Astrocyte of the cerebellum (primary cell): ENCODE measurements around the gene KDM5B.

Source experiments
- DNase-seq: peaks from one replicate; pipeline ENCODE4 v3.0.0-alpha.2; 2011; ENCODE audit warnings: low read depth
- H3K4me3 ChIP-seq: 2 replicates; pipeline ENCODE4 v1.5.1; 2011; ENCODE audit warnings: mild to moderate bottlenecking, low read depth, low read length, moderate library complexity
- CTCF ChIP-seq: IDR thresholded peaks from 2 replicates; pipeline ENCODE4 v1.5.1; 2012; ENCODE audit warnings: low read length, low read depth, moderate library complexity, mild to moderate bottlenecking; ENCODE audit errors: missing control alignments
- in situ Hi-C: cut with HindIII; loops from 2 replicates; pipeline ENCODE4 v1.10.0; 2017; ENCODE audit warnings: low sequenced_read_pairs

The KDM5B gene

GRCh38 chr1:202807926-202808757 is at the start of gene KDM5B:
TSS of gene KDM5B (minus strand) at chr1:202808421. CDS start at chr1:202808305, 116 bp downstream.
- DNase-seq = peak; percentile 31
- in situ Hi-C loops = no loop called here
- TF ChIP-seq CTCF = no peak
- H3K4me3 ChIP-seq = peak within 1 kb of the TSS; percentile 88

- no peak for TF ChIP-seq CTCF
- DNase-seq = no peak
- in situ Hi-C loops = loop anchor here (5.0 kb wide), 1 partner anchor 35 kb away; no protein-coding TSS in a partner anchor
- no peak overlapping the region for H3K4me3 ChIP-seq
Measured at GRCh38 chr1:202857136-202857610, 49.0 kb upstream of the KDM5B start.

GRCh38 chr1:202856014-202856413 is 47.8 kb upstream of the KDM5B start:
- DNase-seq = no peak
- in situ Hi-C loops = loop anchor here (5.0 kb wide), 1 partner anchor 34 kb away; no protein-coding TSS in a partner anchor
- TF ChIP-seq CTCF = no peak

GRCh38 chr1:202854787-202855186 is 46.6 kb upstream of the KDM5B start:
- DNase-seq = no peak
- H3K4me3 ChIP-seq = no peak overlapping the region
- in situ Hi-C loops = loop anchor here (5.0 kb wide), 1 partner anchor 32 kb away; no protein-coding TSS in a partner anchor
- TF ChIP-seq CTCF = no peak

More at GRCh38 chr1:202856014-202856413, 47.8 kb upstream of the KDM5B start:
- no peak overlapping the region for H3K4me3 ChIP-seq

GRCh38 chr1:202852163-202852904 is 44.1 kb upstream of the KDM5B start:
- no peak for DNase-seq
- in situ Hi-C loops = no loop called here
- H3K4me3 ChIP-seq = no peak overlapping the region
- peak; percentile 64 for TF ChIP-seq CTCF

- DNase-seq = no peak
- in situ Hi-C loops = no loop called here
- no peak overlapping the region for H3K4me3 ChIP-seq
- no peak for TF ChIP-seq CTCF
Measured at GRCh38 chr1:202850593-202851362, 42.6 kb upstream of the KDM5B start.
